Naive thymus-derived CD4-positive, alpha-beta T cell (primary cell): Measurements from ENCODE around the gene AXIN2. TPM values are rescaled to one million over a fixed set of nuclear protein-coding genes. Genes with fewer than 3 reads are reported as not detected.

Experiments
- ATAC-seq: fragments of 150-1000 bp; cut with Tn5 transposase; 2 replicates; pipeline ENCODE4 v1.10.0; 2021; ENCODE audit warnings: mild to moderate bottlenecking, moderate library complexity
- CTCF ChIA-PET: fragments of 350-600 bp; sonication (Branson Sonifier 250); formaldehyde crosslinking; loops from one replicate; lab custom pipeline; 2021; ENCODE audit warnings: antibody characterized with exemption; lab: Charles Lee
- POLR2A ChIA-PET: fragments of 350-600 bp; sonication (Branson Sonifier 250); formaldehyde crosslinking; loops from one replicate; lab custom pipeline; 2021; ENCODE audit warnings: antibody characterized with exemption, inconsistent platforms; lab: Charles Lee
- DNase-seq, 9 donors: peaks; one replicate each; pipeline versions ENCODE4 v3.0.0 to v3.0.0-alpha.2; 2020 to 2022; ENCODE audit warnings: mixed read lengths in 1 of 9
- H3K27ac ChIP-seq: one replicate; pipeline ENCODE4 v1.7.0; 2013; ENCODE audit warnings: mild to moderate bottlenecking, low read depth, low read length, moderate library complexity
- H3K27me3 ChIP-seq, 2 donors: one replicate each; pipeline ENCODE4 v1.7.0; 2013; ENCODE audit warnings: low read length in 2 of 2, mild to moderate bottlenecking in 2 of 2, moderate library complexity in 2 of 2; ENCODE audit not compliant: control insufficient read depth in 2 of 2, insufficient read depth in 2 of 2
- H3K36me3 ChIP-seq, 3 experiments: 1 replicate in 2 of 3; 2 replicates in 1 of 3; pipeline ENCODE4 v1.7.0; 2013; ENCODE audit warnings: low read length in 3 of 3, mild to moderate bottlenecking in 3 of 3, moderate library complexity in 1 of 3; ENCODE audit not compliant: insufficient read depth in 3 of 3, control insufficient read depth in 2 of 3
- H3K4me1 ChIP-seq, 2 donors: one replicate each; pipeline ENCODE4 v1.7.0; 2013; ENCODE audit warnings: low read length in 2 of 2, mild to moderate bottlenecking in 2 of 2, moderate library complexity in 1 of 2; ENCODE audit not compliant: control insufficient read depth in 2 of 2, insufficient read depth in 2 of 2
- H3K4me3 ChIP-seq: 2 replicates; pipeline ENCODE4 v1.7.0; 2013; ENCODE audit warnings: mild to moderate bottlenecking, low read length
- H3K9me3 ChIP-seq, 3 experiments: 1 replicate in 2 of 3; 2 replicates in 1 of 3; pipeline ENCODE4 v1.7.0; 2013; ENCODE audit warnings: low read length in 3 of 3; ENCODE audit not compliant: control insufficient read depth in 2 of 3
- H3K27ac Mint-ChIP-seq, 9 donors: one replicate each; pipeline ENCODE4 v1.8.0; 2020 to 2022; ENCODE audit warnings: mixed read lengths in 9 of 9, mild to moderate bottlenecking in 8 of 9, moderate library complexity in 5 of 9, inconsistent platforms in 2 of 9
- H3K27me3 Mint-ChIP-seq, 5 donors: one replicate each; pipeline ENCODE4 v1.8.0; 2021 to 2022; ENCODE audit warnings: mixed read lengths in 5 of 5, mild to moderate bottlenecking in 1 of 5
- H3K36me3 Mint-ChIP-seq, 5 donors: one replicate each; pipeline ENCODE4 v1.8.0; 2020 to 2022; ENCODE audit warnings: mixed read lengths in 5 of 5, mild to moderate bottlenecking in 3 of 5, inconsistent platforms in 1 of 5
- H3K4me1 Mint-ChIP-seq, 7 donors: one replicate each; pipeline ENCODE4 v1.8.0; 2020 to 2022; ENCODE audit warnings: mixed read lengths in 7 of 7, mild to moderate bottlenecking in 3 of 7, inconsistent platforms in 1 of 7
- H3K4me3 Mint-ChIP-seq, 10 donors: one replicate each; pipeline ENCODE4 v1.8.0; 2020 to 2022; ENCODE audit warnings: mild to moderate bottlenecking in 10 of 10, mixed read lengths in 10 of 10, moderate library complexity in 6 of 10, inconsistent platforms in 2 of 10
- H3K9me3 Mint-ChIP-seq, 11 donors: one replicate each; pipeline ENCODE4 v1.8.0; 2020 to 2022; ENCODE audit warnings: mixed read lengths in 11 of 11, mild to moderate bottlenecking in 4 of 11, inconsistent platforms in 1 of 11, moderate library complexity in 1 of 11
- intact Hi-C, 2 donors: fragments of 100-400 bp; cut with micrococcal nuclease; formaldehyde crosslinking; loops; one replicate each; pipeline ENCODE4 v1.15.1; 2023
- polyA plus RNA-seq, 2 donors: library from polyadenylated mRNA; unstranded; fragments of 300-500 nt; fragmentation: Illumina TruSeq; gene quantifications; one replicate each; pipeline ENCODE4 v1.2.3, GENCODE V29; 2021
- total RNA-seq, 6 experiments: library from RNA in 5 of 6; stranded (reverse) in 5 of 6; gene quantifications; 1 replicate in 5 of 6; 2 replicates in 1 of 6; pipeline ENCODE4 v1.2.3 and lab custom pipeline; 2021 to 2026

The AXIN2 gene
- total and polyA plus RNA-seq, 7 experiments from 2014 or later, result 7.4 to 63.4 (median 21.7) TPM

DNA sequence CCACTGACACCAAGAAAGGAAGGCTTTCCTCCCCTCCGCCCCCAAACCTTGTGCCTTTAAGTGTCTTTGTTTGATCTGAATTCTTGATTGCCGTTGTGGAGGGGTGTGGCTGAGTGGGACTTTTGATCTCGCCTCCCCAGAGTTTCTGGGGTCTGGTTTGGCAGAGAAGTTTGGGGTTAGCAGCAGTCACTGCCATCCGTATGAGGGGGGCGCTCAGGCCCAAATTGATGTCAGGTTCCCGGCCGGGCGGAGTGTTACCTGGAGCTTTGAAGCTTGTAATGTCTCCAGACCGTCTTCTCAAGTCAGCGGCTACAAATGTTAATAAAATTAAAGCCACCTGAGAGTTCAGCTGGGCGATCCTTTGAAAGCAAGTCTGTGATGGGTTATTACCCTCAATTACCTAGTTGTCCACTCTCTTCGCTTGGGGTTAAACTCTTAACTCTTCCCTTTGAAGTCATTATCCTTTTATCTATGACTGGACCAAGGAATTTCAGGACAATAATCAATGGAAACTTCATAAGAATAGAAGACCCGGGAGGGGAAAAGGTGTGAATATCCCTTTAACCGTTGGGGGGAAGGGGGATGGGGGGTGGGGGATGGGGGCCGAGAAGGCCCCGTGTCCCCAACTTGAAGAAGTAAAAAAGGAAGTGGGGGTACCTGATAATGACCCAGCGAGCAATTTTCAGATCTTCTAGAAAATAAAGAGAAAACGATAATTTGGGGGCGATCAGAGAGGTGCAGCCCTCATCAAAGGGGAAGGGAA, 31.8 kb upstream of the AXIN2 start:
- intact Hi-C loops, result no loop called here
- peaks cover 0 to 25% of the 10 kb centered on the region in 2 donors for H3K4me1 ChIP-seq
- H3K27ac Mint-ChIP-seq, result peak overlapping the region in 5 of 9 donors; percentile 25 to 76 (median 40)
- no peaks in the 10 kb centered on the region for H3K27me3 ChIP-seq
- no peaks in the 10 kb centered on the region for H3K36me3 ChIP-seq
- no peaks in the 10 kb centered on the region for H3K9me3 Mint-ChIP-seq
- no peaks in the 10 kb centered on the region for H3K9me3 ChIP-seq
- H3K36me3 Mint-ChIP-seq, result no peaks in the 10 kb centered on the region
- peaks cover 12 to 60% (median 38%) of the 10 kb centered on the region in 7 donors for H3K4me1 Mint-ChIP-seq
- peak overlapping the region; percentile 78 to 91 (median 86) for H3K4me3 Mint-ChIP-seq
- ChIA-PET CTCF (no interaction called here), POLR2A (interaction anchor here (0.9 kb wide), 1 partner anchor 85 kb away, joined by 3 read pairs; no protein-coding TSS in a partner anchor)
- no peak overlapping the region for H3K27ac ChIP-seq
- peaks cover 0 to 5% (median 0%) of the 10 kb centered on the region in 5 donors for H3K27me3 Mint-ChIP-seq
- peak overlapping the region; percentile 9 for H3K4me3 ChIP-seq
- peak in 1 of 9 donors; percentile 25 for DNase-seq
- no peak for ATAC-seq

DNA sequence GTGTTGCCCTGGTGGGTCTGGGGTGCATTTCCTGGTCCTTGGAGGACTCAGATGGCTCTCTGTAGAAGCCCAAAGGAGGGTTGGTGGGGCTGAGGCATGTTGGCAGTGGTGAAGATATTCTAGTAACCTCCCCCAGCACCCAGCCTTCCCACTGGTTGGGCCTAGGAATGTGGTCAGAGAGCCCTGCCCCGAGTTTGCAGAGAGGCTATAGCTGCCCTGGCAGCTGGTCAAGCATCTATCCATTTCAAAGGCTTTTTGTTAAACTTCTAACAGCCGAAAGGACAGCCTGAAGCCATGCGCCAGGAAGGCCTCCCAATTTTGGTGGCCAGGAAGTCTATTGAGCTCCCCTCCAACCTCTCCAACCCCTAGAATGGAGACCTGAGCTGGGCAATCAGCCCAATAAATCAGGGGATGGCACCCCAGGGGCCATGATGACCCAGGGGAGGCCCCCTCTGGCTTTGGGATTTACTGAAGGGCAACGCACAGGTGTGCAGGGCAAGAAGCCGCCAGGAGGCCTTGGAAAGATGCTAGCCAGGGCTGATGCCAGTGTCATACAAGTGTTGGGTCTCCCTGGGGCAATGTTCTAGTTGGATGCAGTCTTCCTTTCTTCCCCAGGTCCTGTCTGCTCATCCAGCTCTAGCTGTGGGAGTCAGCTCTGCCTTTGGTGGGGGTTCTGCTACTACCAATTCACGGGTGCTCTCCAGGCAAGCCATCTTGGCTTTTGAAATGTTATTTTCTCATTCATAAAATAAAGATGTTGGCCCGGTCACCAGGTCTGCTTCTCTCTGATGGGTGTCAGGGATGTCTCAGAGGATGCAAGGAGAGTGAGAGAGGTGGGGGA, 30.9 kb upstream of the AXIN2 start:
- Mint-ChIP-seq H3K27me3 (peaks cover 0 to 5% (median 0%) of the 10 kb centered on the region in 5 donors), H3K9me3 (no peaks in the 10 kb centered on the region), H3K36me3 (no peaks in the 10 kb centered on the region), H3K4me3 (peak overlapping the region in 7 of 10 donors; percentile 7 to 91 (median 86)), H3K4me1 (peaks cover 12 to 67% (median 48%) of the 10 kb centered on the region in 7 donors), H3K27ac (peak overlapping the region in 3 of 9 donors; percentile 5 to 68 (median 17))
- ChIA-PET POLR2A (interaction anchor here (0.6 to 0.9 kb wide), 2 partner anchors 84 to 158 kb away, joined by 3 to 4 read pairs; no protein-coding TSS in a partner anchor), CTCF (interaction anchor here (0.7 kb wide), 1 partner anchor 324 kb away, joined by 4 read pairs; no protein-coding TSS in a partner anchor)
- intact Hi-C loops, result no loop called here
- DNase-seq (no peak), ATAC-seq (no peak)
- Histone ChIP-seq H3K27me3 (no peaks in the 10 kb centered on the region), H3K4me1 (peaks cover 0 to 34% of the 10 kb centered on the region in 2 donors), H3K36me3 (no peaks in the 10 kb centered on the region), H3K27ac (no peak overlapping the region), H3K9me3 (no peaks in the 10 kb centered on the region), H3K4me3 (no peak overlapping the region)

DNA sequence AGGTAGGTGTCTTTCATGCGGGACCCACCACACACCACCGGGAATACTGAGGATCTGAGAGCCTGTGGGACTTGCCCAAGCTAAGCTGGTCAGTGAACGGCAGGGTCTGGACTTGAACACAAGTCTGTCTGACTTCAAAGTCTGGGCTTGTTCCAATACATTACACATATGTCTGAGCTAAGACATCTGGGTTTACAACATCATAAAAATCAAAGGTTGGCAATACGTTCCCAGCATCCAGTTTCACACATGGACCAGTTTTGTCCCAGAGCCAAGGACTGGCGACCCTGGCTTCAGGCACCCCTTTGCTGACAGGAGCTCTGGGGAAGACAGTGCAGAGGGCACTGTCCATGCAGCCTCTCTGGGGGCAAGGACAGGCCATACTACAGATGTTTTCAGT, 27.9 kb upstream of the AXIN2 start:
- intact Hi-C loops, result no loop called here
- Histone ChIP-seq H3K4me1 (peaks cover 0 to 48% of the 10 kb centered on the region in 2 donors), H3K9me3 (no peaks in the 10 kb centered on the region), H3K27me3 (no peaks in the 10 kb centered on the region), H3K36me3 (no peaks in the 10 kb centered on the region), H3K4me3 (no peak overlapping the region), H3K27ac (no peak overlapping the region)
- Mint-ChIP-seq H3K36me3 (no peaks in the 10 kb centered on the region), H3K27ac (peak overlapping the region in 5 of 9 donors; percentile 41 to 54 (median 51)), H3K4me1 (peaks cover 17 to 75% (median 57%) of the 10 kb centered on the region in 7 donors), H3K27me3 (peaks cover 0 to 5% (median 0%) of the 10 kb centered on the region in 5 donors), H3K4me3 (no peak overlapping the region), H3K9me3 (no peaks in the 10 kb centered on the region)
- ChIA-PET CTCF (interaction anchor here (0.7 kb wide), 1 partner anchor 501 kb away, joined by 3 read pairs; no protein-coding TSS in a partner anchor), POLR2A (no interaction called here)
- ATAC-seq, result no peak
- no peak for DNase-seq

DNA sequence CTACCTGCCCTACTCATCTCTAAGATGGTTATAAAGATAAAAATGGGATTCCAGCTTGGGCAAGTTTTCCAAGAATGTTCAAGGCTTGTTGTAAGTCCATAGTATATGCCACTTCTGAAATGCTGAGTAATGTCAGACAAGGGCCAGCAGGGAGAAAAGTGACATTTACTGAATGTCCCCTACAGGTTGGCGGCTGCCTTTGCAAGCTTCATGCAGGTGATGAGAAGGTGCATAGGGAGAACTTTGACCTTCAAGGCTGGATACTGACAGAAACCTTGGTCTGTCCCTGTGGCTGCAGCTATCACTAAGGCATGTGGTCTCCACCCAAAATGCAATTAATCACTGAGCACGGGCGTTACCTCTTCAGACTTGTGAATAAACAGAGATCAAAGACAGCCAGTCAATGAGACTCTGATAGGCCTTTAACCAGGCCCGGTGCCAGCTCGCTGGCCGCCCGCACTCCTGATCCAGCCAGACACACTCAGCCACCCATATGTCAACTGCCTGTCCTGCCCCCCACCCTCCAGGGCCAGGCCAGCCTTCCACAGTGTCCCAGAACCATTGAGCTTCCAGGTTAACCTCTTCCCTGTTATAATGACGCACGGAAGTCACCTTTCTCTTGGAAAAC, 26.8 kb upstream of the AXIN2 start:
- Histone ChIP-seq H3K27me3 (no peaks in the 10 kb centered on the region), H3K9me3 (no peaks in the 10 kb centered on the region), H3K27ac (no peak overlapping the region), H3K36me3 (no peaks in the 10 kb centered on the region), H3K4me1 (peaks cover 0 to 49% of the 10 kb centered on the region in 2 donors), H3K4me3 (no peak overlapping the region)
- intact Hi-C loops, result no loop called here
- peaks cover 13 to 72% (median 53%) of the 10 kb centered on the region in 7 donors for H3K4me1 Mint-ChIP-seq
- ChIA-PET POLR2A (interaction anchor here (0.6 kb wide), 1 partner anchor 50 kb away, joined by 3 read pairs; no protein-coding TSS in a partner anchor), CTCF (no interaction called here)
- ATAC-seq (no peak), DNase-seq (no peak)
- no peaks in the 10 kb centered on the region for H3K9me3 Mint-ChIP-seq
- peak overlapping the region in 6 of 9 donors; percentile 4 to 59 (median 52) for H3K27ac Mint-ChIP-seq
- H3K4me3 Mint-ChIP-seq, result peak overlapping the region in 5 of 10 donors; percentile 0 to 29 (median 6)
- H3K36me3 Mint-ChIP-seq, result no peaks in the 10 kb centered on the region
- H3K27me3 Mint-ChIP-seq, result no peaks in the 10 kb centered on the region

DNA sequence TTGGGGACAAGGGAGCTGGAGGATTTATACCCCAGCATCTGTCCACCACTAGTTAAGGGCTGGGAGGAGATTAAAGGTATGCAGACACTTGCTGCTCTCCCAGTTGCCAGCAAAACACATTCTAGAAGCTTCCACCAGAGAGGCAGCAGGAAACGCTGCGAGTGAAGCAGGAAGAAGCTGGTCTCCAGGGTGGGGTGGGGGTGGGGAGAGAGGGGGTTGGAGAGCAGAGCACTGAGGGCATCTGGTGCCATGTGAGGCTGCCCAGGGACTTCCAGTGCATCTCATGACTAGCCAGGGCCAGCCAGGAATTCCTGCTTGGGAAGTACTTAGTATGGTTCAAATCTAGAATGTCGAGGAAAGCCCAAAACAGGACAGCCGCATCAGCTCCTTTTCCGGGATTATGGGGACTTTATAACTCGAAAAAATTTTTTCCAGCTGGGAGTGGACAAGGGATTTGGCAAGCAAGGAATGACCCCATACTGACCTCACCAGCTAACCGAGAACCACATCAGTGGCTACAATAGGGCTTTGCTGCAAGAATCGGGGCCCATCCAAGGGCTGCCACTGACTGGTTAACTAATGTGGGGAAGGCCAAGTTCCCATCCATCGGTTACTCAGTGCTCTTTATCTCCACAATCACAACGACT, 26.2 kb upstream of the AXIN2 start:
- ATAC-seq (no peak), DNase-seq (no peak)
- no peaks in the 10 kb centered on the region for H3K27me3 ChIP-seq
- no peak overlapping the region for H3K4me3 ChIP-seq
- ChIA-PET POLR2A (interaction anchor here (0.9 kb wide), 1 partner anchor 11 kb away, joined by 3 read pairs; no protein-coding TSS in a partner anchor), CTCF (interaction anchor here (0.7 kb wide), 1 partner anchor 12 kb away, joined by 3 read pairs; no protein-coding TSS in a partner anchor)
- H3K4me1 ChIP-seq, result peaks cover 0 to 42% of the 10 kb centered on the region in 2 donors
- H3K4me3 Mint-ChIP-seq, result peak overlapping the region in 4 of 10 donors; percentile 1 to 63 (median 46)
- no peaks in the 10 kb centered on the region for H3K27me3 Mint-ChIP-seq
- intact Hi-C loops, result no loop called here
- no peaks in the 10 kb centered on the region for H3K36me3 Mint-ChIP-seq
- H3K9me3 ChIP-seq, result no peaks in the 10 kb centered on the region
- H3K27ac ChIP-seq, result no peak overlapping the region
- peak overlapping the region in 5 of 9 donors; percentile 50 to 69 (median 59) for H3K27ac Mint-ChIP-seq
- H3K36me3 ChIP-seq, result no peaks in the 10 kb centered on the region
- H3K4me1 Mint-ChIP-seq, result peaks cover 13 to 66% (median 47%) of the 10 kb centered on the region in 7 donors
- no peaks in the 10 kb centered on the region for H3K9me3 Mint-ChIP-seq
